Activated CD4-positive, alpha-beta T cell treated with anti-CD3 and anti-CD28 coated beads, Interleukin-10, Interleukin-2, amounts not matched to agents 100 ng/mL and 50 ng/mL, durations not matched to agents 16 hours and 8 hours (primary cell): ENCODE measurements around the gene SERPINB10.

ENCODE experiments used
- DNase-seq: peaks from one replicate; pipeline ENCODE4 v3.0.0-alpha.2; 2020

Gene SERPINB10

DNA sequence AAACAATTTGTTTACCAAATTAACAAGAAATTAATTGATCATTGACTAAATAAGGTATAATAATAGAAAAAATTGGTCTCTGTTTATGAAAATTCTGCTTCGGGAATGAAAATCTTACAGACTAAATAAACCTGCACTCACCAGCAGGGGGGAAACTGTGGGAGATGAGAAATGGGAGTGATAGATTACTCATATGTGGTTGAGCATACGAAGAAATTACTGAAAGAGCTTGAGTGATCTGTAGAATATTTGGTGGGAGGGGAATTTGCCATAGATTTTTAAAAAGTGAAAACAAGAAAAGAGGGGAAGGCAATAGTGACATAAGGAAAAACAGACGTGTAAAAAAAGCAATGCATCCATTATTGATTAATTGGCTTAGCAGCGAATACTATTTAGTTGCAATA is 43.5 kb downstream of the SERPINB10 start:
- peak; percentile 83 for DNase-seq

DNA sequence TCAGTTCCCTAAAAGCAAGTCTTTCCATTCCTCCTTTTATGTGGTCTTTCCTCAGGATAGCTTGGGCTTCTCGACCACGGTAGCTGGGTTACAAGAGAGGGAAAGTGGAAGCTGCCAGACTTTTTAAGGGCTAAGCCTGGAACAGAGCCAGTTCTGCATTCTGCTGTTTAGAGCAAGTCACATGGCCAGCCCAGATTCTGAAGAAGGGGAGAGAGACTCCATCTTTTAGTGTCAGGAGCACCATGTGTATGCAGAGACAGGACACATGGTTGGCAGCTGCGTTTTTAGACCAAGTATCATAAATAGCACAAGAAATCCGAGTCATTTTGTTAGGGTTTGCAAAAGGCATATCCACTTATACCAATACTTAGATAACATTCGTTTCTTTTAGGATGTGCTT is 46.1 kb downstream of the SERPINB10 start:
- DNase-seq, result no peak

DNA sequence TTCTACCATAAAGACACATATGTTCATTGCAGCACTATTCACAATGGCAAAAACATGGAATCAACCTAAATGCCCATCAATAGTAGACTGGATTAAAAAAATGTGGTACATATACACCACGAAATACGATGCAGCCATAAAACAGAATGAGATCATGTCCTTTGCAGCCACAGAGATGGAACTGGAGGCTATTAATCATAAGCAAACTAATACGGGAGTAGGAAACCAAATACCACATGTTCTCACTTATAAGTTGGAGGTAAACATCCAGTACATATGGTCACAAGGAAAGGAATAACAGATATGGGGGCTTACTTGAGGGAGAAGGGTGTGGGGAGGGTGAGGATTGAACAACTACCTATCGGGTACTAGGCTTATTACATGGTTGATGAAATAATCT is 49.0 kb downstream of the SERPINB10 start:
- no peak for DNase-seq

DNA sequence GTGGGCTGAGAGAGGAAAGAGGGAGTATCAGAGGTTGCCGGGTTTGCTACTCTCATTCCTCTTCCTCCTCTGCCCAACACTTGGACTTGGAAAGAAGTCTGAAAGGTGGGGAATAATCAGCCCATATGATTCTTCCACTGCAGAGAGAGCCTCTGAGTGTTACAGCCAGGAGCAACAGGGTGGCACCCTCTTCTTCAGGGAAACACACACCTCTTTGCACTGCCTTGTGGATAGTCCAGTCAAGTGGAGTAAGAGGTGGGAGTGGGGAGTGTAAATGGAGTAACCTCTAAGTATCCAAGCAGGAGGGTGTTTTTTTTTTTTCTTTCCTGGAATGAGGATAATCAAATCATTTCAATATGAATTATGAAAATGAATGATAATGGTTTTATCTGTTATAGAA is 53.1 kb downstream of the SERPINB10 start:
- DNase-seq, result no peak

DNA sequence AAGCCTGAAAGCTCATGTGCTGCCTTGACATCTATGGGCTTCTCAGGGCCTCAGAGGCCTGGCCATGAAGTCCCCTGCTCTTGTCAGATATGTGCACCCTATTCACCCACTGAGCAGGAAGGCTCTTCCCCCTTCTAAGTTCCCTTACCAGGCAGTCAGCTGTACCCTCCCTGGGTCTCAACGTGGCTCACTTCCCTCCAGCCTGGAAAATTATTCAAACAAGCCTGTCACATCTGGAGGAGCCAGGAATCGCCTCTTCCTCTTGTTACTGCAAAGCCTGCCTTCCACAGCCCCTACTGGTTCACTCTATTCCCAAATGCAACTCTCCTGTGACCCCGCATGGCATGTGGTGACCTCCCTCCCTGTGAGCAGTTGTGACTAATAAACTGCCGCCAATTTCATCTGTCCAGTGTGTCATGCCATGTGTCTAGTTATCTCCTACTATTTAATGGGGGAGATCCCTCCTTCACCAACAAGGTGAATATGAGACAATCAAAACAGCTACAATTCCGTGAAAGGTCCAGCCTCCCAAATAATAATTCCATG is 53.8 kb downstream of the SERPINB10 start:
- no peak for DNase-seq

DNA sequence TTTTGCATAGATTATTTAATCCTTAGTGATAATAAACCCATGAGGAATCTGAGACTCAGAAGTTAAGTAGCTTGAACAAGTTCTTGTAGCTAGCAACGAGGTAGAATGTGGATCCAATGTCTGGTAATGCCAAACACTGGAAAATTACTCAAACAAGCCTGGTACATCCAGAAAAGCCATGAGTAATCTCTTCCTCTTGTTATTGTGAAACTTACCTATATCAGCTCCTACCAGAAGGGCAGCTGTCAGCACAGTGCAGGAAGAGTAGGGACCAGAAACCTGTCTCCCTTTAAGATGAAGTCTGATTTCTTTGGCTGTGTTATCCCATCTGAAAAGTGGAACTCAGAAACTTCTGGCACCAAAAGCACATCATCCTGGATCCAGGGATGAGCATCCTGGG is 54.4 kb downstream of the SERPINB10 start:
- no peak for DNase-seq

DNA sequence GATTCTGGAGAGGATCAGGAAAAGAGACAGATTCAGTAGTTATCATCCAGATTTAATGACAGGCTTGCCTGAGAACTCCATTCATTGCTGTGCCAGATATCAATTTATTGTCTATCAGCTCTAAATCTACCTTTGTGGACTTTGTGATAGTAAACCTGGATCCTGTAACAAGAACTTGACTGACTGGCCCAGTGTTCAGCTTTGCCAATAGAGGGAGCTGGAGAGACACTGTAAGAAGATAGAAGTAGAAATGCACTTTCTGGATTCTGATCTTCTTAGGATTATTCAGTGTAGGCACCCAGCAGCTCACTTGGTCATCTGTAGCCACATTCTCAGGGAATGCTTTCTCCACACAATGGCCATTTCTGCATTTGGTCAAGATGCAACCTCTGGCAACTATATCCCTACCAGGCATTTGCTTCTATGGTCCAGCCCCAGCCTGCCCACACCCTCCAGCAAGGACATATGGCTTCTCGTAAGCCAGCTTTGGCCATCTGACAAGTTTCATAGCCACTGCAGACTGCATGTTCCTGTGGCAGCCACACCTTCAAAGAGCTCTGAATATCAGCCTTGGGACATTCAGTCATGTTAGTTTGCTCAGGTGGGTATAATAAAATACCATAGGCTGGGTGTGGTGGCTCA is 56.0 kb downstream of the SERPINB10 start:
- DNase-seq, result peak; percentile 69

DNA sequence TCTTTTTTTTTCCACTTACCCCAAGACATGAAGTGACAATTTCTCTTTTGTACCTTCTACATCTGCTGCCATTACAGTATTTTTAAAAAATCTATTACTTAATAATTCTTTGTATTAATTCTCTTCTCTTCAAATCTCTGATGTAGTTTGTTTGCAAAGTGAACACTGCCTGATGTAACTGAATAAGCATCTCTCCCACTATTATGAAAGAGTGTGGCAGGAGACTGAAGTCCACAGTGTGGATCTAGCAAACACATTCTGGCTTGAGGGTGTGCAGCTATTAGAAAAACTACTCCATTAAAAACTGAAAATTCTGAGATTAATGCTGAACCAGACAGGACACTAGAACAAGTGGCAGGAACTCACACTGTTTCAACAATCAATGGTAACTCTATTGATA is 57.1 kb downstream of the SERPINB10 start:
- DNase-seq, result no peak

DNA sequence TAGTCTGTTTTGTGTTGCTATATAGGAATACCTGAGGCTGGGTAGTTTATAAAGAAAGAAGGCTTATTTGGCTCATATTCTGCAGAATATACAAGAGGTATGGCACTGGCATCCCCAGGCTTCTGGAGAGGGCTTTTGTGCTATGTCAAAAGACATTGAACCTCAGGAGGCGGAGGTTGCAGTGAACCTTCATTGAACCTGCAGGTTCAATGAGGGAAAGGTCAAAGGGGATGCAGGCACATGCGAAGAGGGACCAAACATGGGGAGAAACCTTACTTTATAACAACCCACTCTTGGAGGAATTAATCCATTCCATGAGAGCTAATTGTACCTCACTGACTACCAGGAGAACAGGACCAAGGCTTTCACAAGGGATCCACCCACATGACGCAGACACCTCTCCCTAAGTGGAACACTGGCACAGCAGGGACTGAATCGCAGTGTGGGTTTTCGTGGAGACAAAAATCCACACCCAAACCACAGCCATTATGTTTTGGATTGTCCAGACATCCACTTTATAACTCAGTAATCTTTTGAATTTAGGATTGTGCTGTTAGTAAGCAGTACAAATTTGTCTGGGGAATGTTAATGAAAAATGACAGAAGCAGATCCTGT is 58.1 kb downstream of the SERPINB10 start:
- DNase-seq, result no peak

DNA sequence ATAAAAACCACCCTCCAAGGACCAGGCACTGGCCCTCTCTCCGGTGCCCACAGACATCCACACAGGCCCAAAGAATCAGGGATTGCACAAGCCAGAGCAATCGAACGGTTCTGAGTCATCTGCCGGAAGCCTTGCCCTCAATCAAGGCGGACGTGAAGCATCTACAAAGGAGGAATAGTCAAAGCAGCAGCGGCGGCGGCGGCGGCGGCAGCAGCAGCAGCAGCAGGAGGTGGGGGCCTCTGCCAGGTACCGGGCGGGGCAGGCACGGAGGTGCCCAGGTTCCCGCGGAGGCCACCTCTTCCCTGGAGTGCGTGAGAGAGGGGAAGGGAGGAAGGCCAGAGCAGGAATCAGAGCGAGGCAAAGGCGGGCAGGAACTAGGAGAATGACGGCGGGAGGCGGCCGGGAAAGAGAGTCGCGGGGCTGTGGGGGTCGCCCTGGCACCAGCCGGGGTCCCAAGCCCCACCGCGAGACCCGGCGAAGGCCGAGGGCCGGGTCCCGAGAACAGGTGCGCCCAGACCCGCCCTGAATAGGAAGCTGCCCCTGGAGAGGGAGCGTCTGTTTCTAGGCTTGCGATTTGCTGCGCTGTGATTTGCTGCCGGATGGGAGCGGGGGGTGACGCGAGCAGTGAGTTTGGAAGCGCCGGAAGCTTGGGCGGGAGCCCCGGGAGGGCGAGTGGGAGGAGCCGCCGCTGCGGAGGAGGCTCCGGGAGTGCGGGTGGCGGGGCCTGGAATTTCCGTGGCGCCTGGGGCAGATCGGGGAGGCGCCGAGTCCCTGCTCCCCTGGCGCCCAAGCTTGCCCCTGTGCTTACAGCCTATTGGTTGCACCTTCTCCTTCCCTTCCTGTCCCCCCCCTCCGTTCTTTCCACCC is 62.4 kb downstream of the SERPINB10 start, which contains the start of gene SERPINB8:
SERPINB8 (plus strand) TSS at position 140 of the 867 bp plus-strand sequence. CDS start 8,228 bp downstream, outside the sequence.
- DNase-seq, result peak; percentile 91

DNA sequence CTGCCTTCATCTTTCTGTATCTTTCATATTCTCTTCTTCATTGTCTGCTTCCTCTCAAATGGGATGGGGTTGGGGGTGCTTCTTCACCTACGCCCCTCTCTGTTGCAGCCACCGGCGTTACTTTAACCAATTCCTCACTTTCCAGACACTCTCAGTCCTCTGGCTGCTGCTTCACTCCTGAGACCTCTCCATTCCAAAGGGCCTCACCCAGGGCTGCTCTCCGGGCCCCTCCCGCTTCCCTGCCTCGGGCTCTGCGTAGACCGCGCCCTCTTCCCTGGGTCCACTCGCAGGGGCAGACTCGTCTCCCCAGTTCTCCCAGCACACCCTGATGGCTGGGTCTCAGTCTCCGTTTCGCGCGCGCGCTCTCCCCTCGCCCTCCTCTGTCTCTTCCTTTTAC is 63.0 kb downstream of the SERPINB10 start:
- DNase-seq, result no peak

DNA sequence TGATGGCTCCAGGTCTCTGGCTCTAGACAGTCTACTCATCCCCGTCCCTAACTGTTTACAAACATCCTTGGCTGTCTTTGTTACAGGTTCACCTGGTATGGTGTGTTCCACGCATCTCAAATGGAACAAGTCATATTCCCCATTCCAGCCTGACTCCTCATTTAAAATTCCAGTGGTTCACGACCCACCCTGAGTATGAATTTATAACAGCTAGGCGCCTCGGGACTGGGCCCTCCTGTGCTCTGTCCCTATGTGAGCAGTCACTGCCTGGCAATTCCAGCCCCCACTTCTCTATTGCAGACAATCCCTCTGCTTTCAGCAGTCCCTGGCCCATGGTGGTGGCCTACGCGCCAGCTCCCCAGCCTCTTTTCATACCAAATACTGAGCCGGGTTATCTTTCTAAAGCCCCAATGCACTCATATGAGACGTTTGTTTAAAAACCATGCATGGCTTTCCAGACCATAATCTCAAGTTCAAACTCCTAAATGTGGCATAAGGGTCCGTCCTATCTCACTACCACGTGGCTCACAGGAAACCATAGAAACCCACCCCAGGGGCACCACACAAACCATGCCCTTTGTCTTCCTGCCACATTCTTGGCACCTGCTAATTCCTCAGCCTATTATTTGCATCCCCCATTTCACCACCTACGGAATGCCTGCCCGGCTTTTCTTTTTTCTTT is 63.7 kb downstream of the SERPINB10 start:
- no peak for DNase-seq

DNA sequence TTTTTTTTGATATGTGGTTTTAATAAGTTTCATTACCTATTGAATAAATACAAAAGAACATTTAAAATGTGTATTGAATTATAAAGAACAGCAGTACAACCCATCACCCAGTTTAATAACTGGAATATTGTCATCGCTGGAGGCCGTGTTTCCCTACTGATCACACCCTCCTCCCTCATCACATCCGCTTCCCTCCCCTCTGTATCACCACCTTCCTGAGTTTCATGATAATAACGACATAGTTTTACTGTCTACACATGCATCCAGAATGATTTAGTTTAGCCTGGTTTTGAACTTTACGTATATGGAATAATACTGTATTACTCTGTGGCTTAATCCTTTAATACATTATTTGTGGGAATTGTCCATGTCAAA is 64.2 kb downstream of the SERPINB10 start:
- no peak for DNase-seq

DNA sequence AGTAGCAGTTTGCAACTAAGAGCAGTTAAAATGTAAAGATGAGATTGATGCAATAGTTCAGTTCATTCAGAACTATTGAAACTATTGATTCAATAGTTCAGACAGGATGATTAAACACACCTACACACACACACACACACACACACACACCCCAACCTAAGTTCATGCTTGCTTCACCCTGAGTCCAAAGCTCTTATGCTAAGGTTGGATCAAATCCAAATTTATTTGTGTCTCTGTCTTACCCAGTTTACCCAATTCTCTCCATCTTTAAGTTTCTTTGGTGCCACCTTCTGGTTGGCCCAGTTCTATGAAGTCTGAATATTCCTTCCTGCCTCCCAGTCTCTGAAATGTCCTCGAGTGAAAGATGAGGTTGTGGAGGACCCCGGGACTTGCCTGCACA is 67.2 kb downstream of the SERPINB10 start:
- peak; percentile 28 for DNase-seq

DNA sequence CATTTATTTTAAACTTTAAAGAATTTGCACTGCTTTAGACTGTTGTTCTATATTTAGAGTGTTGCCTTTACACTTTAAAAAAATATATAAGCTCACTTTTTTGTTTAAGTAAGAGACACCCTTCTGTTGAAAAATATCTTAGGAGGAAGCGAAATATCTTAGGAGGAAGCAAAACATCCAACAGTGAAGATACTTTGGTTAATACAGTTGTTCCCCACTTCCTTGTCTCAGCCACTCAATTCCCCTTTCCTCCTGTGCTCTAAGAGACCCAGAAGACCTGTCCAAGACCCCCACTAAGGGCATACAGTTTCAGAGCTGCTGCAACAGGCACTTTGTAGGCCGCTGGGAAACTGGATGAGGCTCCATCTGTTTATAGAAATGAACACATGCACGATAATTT is 67.9 kb downstream of the SERPINB10 start:
- DNase-seq, result no peak

DNA sequence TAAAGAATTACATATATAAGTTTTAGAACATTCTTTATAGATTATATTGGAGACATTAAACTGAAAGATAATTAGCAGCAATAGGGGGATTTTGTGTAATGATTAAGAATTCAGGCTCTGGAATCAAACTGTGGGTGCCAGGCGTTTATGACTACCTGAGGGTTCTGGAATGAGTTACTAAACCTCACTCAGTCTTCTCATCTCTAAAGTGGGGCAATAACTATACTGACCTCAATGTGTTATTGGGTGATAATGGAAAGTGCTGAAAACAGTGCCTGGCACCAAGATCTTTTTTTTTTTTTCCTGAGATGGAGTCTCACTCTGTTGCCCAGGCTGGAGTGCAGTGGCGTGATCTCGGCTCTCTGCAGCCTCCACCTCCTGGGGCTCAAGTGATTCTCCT is 69.3 kb downstream of the SERPINB10 start:
- peak; percentile 41 for DNase-seq

DNA sequence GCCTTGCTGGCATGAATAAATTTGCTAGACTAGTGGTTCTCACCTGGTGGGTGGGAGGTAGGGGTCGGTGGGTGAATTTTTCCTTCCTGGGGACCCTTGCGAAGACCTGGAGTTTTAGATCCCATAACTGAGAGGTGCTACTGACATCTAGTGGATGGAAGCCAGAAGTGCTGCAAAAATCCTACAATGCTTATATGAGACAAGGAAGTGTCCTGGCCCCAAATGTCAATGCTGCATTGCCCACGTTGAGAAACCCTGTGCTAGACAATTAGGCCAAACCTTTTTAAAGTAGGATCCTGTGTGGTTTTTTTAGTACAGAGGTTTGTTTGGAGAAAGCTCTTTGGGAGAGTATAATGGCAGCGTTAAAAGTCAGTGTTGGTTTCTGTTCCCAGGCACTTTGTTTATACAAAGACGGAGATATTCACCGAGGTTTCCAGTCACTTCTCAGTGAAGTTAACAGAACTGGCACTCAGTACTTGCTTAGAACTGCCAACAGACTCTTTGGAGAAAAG is 71.7 kb downstream of the SERPINB10 start:
- DNase-seq, result peak; percentile 56

DNA sequence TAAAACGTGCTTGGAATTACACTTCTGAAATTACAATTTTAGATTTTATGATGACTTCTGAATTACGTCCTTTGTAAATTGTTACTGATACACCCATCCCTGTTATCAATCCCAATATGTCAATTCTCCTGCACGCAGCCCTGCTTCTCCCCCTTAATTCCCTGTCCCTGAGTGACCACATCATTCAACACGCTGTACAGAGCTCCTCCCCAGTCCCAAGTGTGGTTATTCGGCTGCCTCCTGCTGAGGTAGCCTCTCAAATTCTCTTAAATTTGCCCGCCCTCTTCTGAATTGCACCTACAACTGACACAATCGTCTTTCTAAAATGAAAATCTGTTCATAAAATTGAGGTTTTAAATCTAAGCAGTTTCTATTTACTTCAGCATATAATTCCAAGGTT is 72.3 kb downstream of the SERPINB10 start:
- no peak for DNase-seq

DNA sequence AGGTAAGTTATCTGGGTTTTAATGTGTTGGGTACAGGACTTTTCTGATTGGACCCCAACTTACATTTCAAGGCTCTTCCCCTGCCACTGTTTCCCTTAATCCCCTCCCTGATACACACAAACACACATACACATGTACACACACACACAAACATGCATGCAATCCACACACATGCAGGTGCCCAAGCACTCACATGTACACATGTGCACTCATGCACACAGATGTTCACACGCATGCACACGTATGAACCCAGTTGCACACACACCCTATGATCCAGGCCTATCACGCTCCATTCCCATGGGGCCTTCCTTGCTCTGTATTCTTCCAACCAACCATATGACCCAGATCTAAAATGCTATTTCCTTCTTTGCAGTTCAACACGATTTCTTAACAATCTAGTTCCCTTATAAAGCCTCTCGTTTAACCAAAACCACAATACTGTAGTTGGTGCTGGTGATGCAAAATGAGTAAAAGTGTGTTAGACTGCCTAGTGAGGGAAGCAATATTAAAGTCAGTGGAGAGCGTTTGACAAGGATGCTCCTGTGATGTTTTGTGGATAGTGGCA is 73.2 kb downstream of the SERPINB10 start:
- DNase-seq, result peak; percentile 13

DNA sequence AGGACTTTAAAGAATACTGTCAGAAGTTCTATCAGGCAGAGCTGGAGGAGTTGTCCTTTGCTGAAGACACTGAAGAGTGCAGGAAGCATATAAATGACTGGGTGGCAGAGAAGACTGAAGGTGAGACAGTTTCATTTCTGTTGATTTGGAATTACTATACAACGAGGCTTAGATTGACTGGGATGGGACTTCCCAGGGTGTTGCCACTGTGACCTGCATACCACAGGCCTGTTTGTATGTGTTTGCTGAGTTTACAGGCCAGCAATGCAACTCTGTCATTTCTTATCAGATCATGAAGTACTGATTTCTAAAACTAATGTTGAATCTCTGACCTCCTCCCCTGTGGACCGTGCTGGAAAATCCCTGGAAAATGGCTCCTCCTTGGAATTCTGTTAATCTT is 74.0 kb downstream of the SERPINB10 start:
- DNase-seq, result peak; percentile 43

DNA sequence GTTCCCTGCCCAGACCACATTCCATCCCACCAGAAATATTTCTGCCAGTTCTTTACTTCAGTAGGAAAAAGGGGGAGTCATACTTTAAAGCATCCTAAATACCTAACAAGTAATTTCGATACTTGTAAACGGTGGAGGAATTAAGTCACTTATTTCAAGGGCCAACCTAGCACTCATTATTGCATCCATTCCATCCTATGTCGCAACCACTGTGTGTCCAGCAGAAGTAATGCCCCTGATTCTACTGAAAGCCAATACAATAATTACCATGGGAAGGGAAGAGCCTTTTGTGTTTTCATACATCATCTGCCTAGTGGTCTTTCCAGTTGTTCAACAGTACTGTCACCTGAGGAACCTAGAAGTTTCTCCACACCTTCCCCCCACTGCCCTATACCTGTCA is 74.6 kb downstream of the SERPINB10 start:
- no peak for DNase-seq
